Endothelial cell of umbilical vein (primary cell): ENCODE results near the gene ATP6V1D. TPM values are rescaled to one million over a fixed set of nuclear protein-coding genes. Genes with fewer than 3 reads are reported as not detected.

Experiments used
- BruUV-seq: library from RNA; stranded (reverse); fragments of 400-500 nt; replicated peaks from 2 replicates; lab custom pipeline; 2021; lab: Mats Ljungman, UMichigan
- CTCF ChIA-PET: fragments of 300-600, 350-600 bp; sonication (Branson Sonifier 250); formaldehyde crosslinking; loops from one replicate; lab custom pipeline; 2021; ENCODE audit warnings: antibody characterized with exemption, inconsistent platforms; lab: Charles Lee
- POLR2A ChIA-PET: fragments of 300-600, 350-600 bp; sonication (Branson Sonifier 250); formaldehyde crosslinking; loops from one replicate; lab custom pipeline; 2021; ENCODE audit warnings: antibody characterized with exemption, inconsistent platforms; lab: Charles Lee
- DNase-seq: peaks from one replicate; pipeline ENCODE4 v3.0.0-alpha.2; 2011; ENCODE audit warnings: low read depth, low spot score
- FAIRE-seq: peaks from 2 replicates; lab custom pipeline; 2011; peaks lifted over from hg19 to GRCh38; lab: Jason Lieb, UNC
- H2AFZ ChIP-seq: 2 replicates; pipeline ENCODE4 v1.6.0; 2012; ENCODE audit warnings: low read depth, low read length, control low read depth, inconsistent platforms
- H3K27ac ChIP-seq: 2 replicates; pipeline ENCODE4 v1.5.1; 2011; ENCODE audit warnings: low read depth, mild to moderate bottlenecking, control low read depth, low read length, moderate library complexity; ENCODE audit not compliant: insufficient read depth
- H3K27me3 ChIP-seq, 2 experiments: 2 replicates each; pipeline versions ENCODE4 v1.6.0 to v1.6.1; 2011; ENCODE audit warnings: low read length in 2 of 2, mixed read lengths in 1 of 2; ENCODE audit not compliant: control insufficient read depth in 2 of 2, insufficient read depth in 2 of 2
- H3K36me3 ChIP-seq, 2 experiments: 2 replicates in 1 of 2; 3 replicates in 1 of 2; pipeline ENCODE4 v1.5.1; 2011; ENCODE audit warnings: low read length in 2 of 2, mild to moderate bottlenecking in 1 of 2, moderate library complexity in 1 of 2; ENCODE audit not compliant: control insufficient read depth in 2 of 2, insufficient read depth in 2 of 2; ENCODE audit errors: extremely low read depth in 1 of 2
- H3K4me1 ChIP-seq: 3 replicates; pipeline ENCODE4 v1.5.1; 2011; ENCODE audit warnings: mild to moderate bottlenecking, low read length; ENCODE audit not compliant: control insufficient read depth, insufficient read depth; ENCODE audit errors: extremely low read depth
- H3K4me2 ChIP-seq: 2 replicates; pipeline ENCODE4 v1.6.1; 2011; ENCODE audit warnings: low read length, control low read depth, mixed read lengths; ENCODE audit not compliant: insufficient read depth
- H3K4me3 ChIP-seq, 3 experiments: fragments of 200-600 bp in 1 of 3; sonication (generic), shearing (Covaris generic) in 1 of 3; replicated peaks in 1 of 3; 2 replicates each; pipeline ENCODE4 v1.5.1; 2011 to 2016; ENCODE audit warnings: control low read depth in 3 of 3, low read length in 3 of 3, mild to moderate bottlenecking in 2 of 3, inconsistent platforms in 1 of 3, low read depth in 1 of 3, moderate library complexity in 1 of 3; ENCODE audit not compliant: insufficient read depth in 1 of 3
- H3K79me2 ChIP-seq: 2 replicates; pipeline ENCODE4 v1.6.0; 2012; ENCODE audit warnings: low read length, inconsistent platforms; ENCODE audit not compliant: control insufficient read depth, insufficient read depth
- H3K9ac ChIP-seq: replicated peaks from 2 replicates; pipeline ENCODE3; 2011; ENCODE audit warnings: low read length, control low read depth; ENCODE audit not compliant: insufficient read depth; ENCODE audit errors: extremely low read depth
- H3K9me1 ChIP-seq: replicated peaks from 3 replicates; pipeline ENCODE4 v1.6.0; 2011; ENCODE audit warnings: mild to moderate bottlenecking, low read length; ENCODE audit not compliant: control insufficient read depth, insufficient read depth; ENCODE audit errors: extremely low read depth
- H3K9me3 ChIP-seq: replicated peaks from 2 replicates; pipeline ENCODE4 v1.5.1; 2012; ENCODE audit warnings: low read length, inconsistent platforms; ENCODE audit not compliant: control insufficient read depth, insufficient read depth
- H4K20me1 ChIP-seq: replicated peaks from 2 replicates; pipeline ENCODE3; 2011; ENCODE audit warnings: mild to moderate bottlenecking, low read length; ENCODE audit not compliant: control insufficient read depth, insufficient read depth; ENCODE audit errors: extremely low read depth
- CTCF ChIP-seq, 2 donors: IDR thresholded peaks; 1 replicate in 1 of 2; 2 replicates in 1 of 2; pipeline ENCODE4 v1.5.1; 2011; ENCODE audit warnings: low read length in 2 of 2, mild to moderate bottlenecking in 2 of 2, moderate library complexity in 2 of 2, control low read depth in 1 of 2, inconsistent platforms in 1 of 2, low read depth in 1 of 2; ENCODE audit not compliant: insufficient read depth in 1 of 2; ENCODE audit errors: extremely low read depth in 1 of 2
- EZH2 ChIP-seq: IDR thresholded peaks from 2 replicates; pipeline ENCODE4 v1.6.1; 2012; ENCODE audit warnings: borderline replicate concordance, low read depth, mild to moderate bottlenecking, moderate library complexity, low read length, inconsistent platforms; ENCODE audit not compliant: severe bottlenecking
- JUN ChIP-seq: IDR thresholded peaks from 2 replicates; pipeline ENCODE4 v1.6.1; 2011; ENCODE audit warnings: borderline replicate concordance, low read depth; ENCODE audit not compliant: insufficient read length, insufficient read depth
- MAX ChIP-seq: IDR thresholded peaks from 2 replicates; pipeline ENCODE4 v1.6.1; 2011; ENCODE audit not compliant: insufficient read depth, insufficient read length
- MYC ChIP-seq: IDR thresholded peaks from one replicate; pipeline ENCODE4 v1.6.1; 2011; ENCODE audit warnings: mild to moderate bottlenecking, low read depth, low read length
- POLR2A ChIP-seq: IDR thresholded peaks from 2 replicates; pipeline ENCODE4 v1.6.1; 2012; ENCODE audit warnings: low read depth, mild to moderate bottlenecking, control low read depth, low read length
- POLR2AphosphoS5 ChIP-seq: IDR thresholded peaks from 2 replicates; pipeline ENCODE4 v1.6.1; 2012; ENCODE audit warnings: low read depth, mild to moderate bottlenecking, control low read depth, low read length, moderate library complexity; ENCODE audit not compliant: insufficient read depth
- dilution Hi-C: fragments of 300-500 bp; cut with MboI; formaldehyde crosslinking; loops from one replicate; pipeline ENCODE4 v1.15.0; 2019; ENCODE audit warnings: low sequenced_read_pairs; ENCODE audit not compliant: extremely low pct_ligation_motif_present
- intact Hi-C: fragments of 100-400 bp; cut with micrococcal nuclease; formaldehyde crosslinking; loops from one replicate; pipeline ENCODE4 v1.10.0; 2022
- polyA plus RNA-seq, 4 experiments: library from polyadenylated mRNA; depleted of rRNA in 3 of 4; stranded (reverse) in 3 of 4; unstranded in 1 of 4; fragments of >200 nt; gene quantifications; 2 replicates each; pipeline versions ENCODE4 v1.2.1 to v1.2.3, GENCODE V29; 2011 to 2012; ENCODE audit warnings: missing spikeins in 1 of 4
- total RNA-seq: library from RNA; stranded (reverse); gene quantifications from 2 replicates; pipeline ENCODE4 v1.2.3, GENCODE V29; 2021

The ATP6V1D gene
- total and polyA plus RNA-seq, 2 donors (not counting 3 experiments of a cell fraction or from before 2014, with no cell fraction given), result 28.6 to 63.1 TPM

DNA sequence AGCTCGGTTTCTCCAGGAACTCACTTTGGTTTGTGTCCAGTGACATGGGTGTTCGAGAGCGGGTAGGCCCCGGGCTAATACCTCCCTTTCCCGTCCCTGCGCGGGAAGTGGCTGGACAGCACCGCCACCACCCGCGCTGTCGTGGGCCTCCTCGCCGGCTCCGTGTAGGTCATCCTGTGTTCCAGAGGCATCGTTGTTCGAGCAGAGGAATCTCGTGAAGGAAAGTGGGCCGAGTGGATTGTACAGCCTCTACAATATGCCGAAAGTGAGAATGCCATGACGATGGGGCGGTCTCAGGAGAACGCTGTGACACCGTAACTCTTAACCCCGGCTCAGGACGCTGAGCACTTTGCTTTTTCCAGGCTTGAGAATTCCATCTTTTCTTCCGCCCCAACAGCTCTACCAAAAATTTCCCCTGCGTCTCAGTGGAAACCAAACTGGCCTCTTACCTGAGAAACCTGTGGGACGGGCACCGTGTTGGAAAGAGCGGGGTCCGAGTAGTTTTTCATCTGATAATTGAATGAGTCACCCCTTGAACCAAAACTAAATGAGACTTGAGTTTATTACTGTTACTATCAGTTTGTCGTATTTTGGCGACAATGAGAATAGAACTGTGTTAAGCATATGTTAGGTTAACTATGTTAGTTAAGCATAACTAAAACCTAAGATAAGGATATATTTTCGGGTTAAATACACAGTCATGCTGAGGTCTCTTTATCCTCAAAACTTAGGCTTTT is 1.0 kb upstream of the ATP6V1D start:
- dilution Hi-C loops (no loop called here), intact Hi-C loops (loop anchor here (1.0 kb wide), 3 partner anchors 54 to 119 kb away; partner anchors contain the start of gene PALS1)
- FAIRE-seq (no peak), DNase-seq (no peak)
- Histone ChIP-seq H3K4me1 (peaks cover 35% of the 10 kb centered on the region), H3K4me3 (peak overlapping the region; percentile 35 to 83 (median 83)), H3K36me3 (peaks cover 0 to 3% of the 10 kb centered on the region in 2 experiments), H4K20me1 (no peaks in the 10 kb centered on the region), H3K9ac (peak overlapping the region; percentile 99), H3K79me2 (peaks cover 92% of the 10 kb centered on the region), H3K9me1 (no peaks in the 10 kb centered on the region), H3K9me3 (no peaks in the 10 kb centered on the region), H3K27ac (peak overlapping the region; percentile 96), H2AFZ (peak overlapping the region; percentile 86), H3K4me2 (peak overlapping the region; percentile 87), H3K27me3 (no peaks in the 10 kb centered on the region)
- TSS peak; percentile 69 for BruUV-seq
- ChIA-PET POLR2A (no interaction called here), CTCF (interaction anchor here (1.1 to 2.1 kb wide), 17 partner anchors 9 to 852 kb away, joined by 3 to 19 read pairs (median 6); partner anchors contain the start of genes GPHN and RDH11)
- TF ChIP-seq JUN, result peak; percentile 35
- TF ChIP-seq MAX, result no peak
- peak; percentile 28 for TF ChIP-seq POLR2AphosphoS5
- no peak for TF ChIP-seq CTCF (IDR thresholded peaks at IDR 0.05; ENCODE audit: extremely low read depth in 1 of 2, insufficient read depth in 1 of 2, low read depth in 1 of 2, low read length in 2 of 2)
- no peak for TF ChIP-seq MYC
- TF ChIP-seq EZH2, result no peak
- TF ChIP-seq POLR2A, result peak; percentile 46
